VCaP (cell line): ENCODE results near the gene DDX31.

Experiments
- H3K27ac ChIP-seq: fragments of 450-650 bp; 2 replicates; pipeline ENCODE4 v1.5.1; 2017
- TF ChIP-seq, protein P1 (sequence below): fragments of 450-650 bp; conservative IDR thresholded peaks from 2 replicates; pipeline ENCODE4 v1.5.1; 2017; ENCODE audit warnings: mild to moderate bottlenecking, moderate library complexity

DDX31 gene

DNA sequence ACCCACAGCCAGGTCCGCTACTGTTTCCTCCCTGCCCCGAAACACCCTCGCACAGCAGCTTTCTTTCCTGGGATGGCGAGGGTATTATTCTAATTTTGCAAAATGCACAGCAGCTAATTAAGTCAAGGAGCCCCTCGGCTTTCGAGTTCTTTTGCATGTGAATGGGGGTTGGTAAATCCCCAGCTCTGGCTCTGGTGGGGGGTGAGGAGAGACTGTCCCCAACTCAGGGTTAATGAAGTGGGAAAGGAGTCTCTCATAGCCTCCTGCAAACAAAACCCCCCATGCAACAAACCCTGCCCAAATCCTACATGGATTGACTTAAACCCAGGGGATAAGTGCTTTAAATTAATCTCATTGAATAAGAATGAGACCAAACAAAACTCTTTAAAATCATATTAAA is 78.5 kb downstream of the DDX31 start:
- H3K27ac ChIP-seq, result no peak overlapping the region
- TF ChIP-seq, protein P1, sequence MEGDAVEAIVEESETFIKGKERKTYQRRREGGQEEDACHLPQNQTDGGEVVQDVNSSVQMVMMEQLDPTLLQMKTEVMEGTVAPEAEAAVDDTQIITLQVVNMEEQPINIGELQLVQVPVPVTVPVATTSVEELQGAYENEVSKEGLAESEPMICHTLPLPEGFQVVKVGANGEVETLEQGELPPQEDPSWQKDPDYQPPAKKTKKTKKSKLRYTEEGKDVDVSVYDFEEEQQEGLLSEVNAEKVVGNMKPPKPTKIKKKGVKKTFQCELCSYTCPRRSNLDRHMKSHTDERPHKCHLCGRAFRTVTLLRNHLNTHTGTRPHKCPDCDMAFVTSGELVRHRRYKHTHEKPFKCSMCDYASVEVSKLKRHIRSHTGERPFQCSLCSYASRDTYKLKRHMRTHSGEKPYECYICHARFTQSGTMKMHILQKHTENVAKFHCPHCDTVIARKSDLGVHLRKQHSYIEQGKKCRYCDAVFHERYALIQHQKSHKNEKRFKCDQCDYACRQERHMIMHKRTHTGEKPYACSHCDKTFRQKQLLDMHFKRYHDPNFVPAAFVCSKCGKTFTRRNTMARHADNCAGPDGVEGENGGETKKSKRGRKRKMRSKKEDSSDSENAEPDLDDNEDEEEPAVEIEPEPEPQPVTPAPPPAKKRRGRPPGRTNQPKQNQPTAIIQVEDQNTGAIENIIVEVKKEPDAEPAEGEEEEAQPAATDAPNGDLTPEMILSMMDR, result no peak

DNA sequence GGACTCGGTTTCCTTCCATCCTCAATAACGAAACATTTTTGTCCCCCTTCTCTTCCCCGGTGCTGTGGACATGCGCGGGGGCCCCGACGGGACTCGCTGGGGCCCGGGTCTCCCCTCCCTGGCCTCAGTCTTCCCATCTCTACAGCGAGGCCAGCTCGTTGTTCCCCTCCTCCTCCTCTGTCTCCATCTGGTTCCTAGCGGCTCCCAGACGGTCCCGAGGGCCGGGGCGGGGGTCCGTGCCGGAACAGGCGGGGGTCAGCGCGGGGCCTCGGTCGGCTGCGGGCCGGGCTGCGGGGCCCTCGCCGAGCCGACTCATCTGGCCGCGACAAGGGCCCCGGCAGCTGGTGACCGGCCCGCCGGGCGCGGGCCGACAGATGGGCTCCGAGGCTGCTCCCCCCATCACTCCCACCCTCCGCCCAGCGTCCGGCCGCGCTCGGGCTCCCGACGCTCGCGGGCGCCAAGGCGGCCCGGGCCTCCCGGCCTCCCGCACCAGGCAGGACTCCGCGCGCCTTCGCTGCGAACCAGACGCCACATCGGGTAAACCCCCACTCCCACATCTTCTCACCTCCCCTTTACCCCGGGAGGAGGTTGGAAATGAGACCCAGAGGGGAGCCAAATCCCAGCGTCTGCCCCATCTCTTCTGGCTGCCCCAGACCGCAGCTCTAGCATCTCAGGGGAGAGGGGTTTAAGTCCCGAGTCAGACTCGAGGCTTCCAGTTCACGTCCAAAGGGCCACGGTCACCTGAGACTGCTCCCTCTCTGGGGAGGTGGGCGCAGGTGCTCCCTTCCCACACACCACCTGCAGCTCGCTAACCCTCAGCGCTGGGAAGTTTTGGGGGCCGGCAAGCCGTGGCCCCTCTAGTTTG is 79.2 kb downstream of the DDX31 start:
- TF ChIP-seq, protein P1, result no peak
- H3K27ac ChIP-seq, result no peak overlapping the region

DNA sequence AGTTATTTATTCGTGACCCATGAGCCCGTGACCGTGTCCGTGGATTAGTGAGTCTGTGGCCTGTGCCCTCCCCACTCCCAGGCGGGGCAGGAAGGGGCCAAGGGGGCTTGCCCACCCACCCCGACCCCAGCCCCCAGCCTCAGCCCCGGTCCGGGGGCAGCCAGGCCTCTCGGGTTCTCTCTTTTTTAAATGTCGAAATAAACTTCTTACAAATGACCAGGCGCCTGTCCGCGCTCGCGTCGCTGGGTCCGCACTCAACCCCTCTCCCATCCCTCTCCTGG is 79.8 kb downstream of the DDX31 start:
- no peak overlapping the region for H3K27ac ChIP-seq
- TF ChIP-seq, protein P1, result no peak

DNA sequence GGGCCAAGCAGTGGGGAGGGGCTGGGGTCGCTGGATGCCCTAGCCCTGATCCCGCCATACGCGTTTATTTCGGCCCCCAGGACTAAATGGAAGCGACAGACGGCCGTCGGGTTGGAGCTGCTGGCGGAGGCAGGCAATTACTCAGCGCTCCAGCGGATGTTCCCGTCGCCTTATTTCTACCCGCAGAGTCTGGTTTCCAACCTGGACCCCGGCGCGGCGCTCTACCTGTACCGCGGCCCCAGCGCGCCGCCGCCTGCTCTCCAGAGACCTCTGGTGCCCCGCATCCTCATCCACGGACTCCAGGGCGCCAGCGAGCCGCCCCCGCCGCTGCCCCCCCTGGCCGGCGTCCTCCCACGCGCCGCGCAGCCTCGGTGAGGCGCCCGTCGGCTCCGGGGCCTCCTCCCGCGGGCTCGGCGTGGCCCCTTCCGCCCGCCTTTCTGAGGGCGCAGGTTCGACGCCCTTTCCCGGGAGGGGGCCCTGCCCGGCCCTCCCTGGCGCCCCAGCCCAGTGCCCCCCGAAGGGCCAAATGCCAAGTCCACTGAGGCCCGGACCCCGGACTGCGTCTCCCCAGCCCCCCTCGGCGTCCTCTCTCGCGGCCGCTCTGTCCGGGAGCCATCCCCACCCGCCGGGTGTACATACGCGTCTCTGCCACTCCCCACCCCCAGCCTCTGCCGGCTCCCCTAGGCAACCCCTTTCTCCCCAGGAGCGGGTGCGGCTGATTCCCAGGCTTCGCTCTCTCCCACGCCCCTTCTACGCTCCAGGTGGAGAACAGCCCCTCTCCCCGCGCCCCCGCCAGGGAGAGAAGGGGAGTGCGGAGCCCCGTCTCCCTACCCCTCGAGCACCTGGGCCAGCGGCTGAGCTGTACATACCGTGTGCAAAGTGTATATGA is 80.4 kb downstream of the DDX31 start:
- no peak overlapping the region for H3K27ac ChIP-seq
- TF ChIP-seq, protein P1, result no peak

DNA sequence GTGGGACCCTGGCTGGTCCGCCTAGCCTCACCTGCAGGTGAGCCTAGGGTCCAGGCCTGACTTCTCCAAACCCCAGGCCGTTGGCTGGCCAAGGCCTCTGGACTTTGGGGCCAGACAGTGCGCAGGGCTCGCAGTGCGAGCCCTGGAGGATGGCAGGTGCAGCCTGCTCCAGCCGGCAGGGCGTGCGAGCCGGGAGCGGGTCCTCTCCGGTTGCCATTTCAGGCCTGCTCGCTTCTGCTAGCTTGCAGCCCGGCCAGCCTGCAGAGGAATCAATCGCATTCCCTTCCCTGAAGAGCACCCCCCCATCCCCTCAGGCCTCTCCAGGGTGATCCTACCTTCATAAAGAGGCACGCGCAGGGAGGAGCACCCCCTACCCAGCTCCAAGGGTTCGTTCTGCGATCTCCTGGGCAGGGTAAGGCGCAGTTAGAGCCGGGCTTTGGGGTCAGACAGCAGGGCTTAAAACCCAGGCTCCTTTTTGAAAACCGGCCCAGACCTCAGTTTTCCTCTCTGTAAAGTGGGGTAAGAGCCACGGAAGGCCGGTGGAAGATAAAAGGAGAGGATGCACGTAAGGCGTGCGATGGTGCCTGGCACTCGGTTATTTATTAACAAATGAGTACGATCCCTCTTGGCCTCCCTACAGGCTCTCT is 81.2 kb downstream of the DDX31 start:
- TF ChIP-seq, protein P1, result no peak
- H3K27ac ChIP-seq, result no peak overlapping the region

DNA sequence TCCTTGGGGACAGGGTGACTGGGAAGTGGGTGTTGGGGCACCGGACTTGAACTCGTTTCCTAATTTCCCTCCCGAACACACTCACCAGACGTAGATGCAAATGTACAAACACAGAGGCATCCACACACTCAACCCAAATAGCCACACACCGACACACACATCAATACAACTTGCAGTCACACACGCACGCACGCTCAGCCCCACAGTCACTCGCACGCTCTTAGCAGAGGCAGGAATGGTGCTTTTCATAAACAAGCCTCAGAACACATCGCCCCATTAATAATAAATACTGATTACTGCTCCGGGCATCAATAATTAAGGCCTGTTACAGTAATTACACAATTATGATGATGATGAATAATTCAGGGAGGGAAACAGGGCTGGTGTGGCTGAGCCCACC is 81.7 kb downstream of the DDX31 start:
- no peak overlapping the region for H3K27ac ChIP-seq
- TF ChIP-seq, protein P1, result no peak

DNA sequence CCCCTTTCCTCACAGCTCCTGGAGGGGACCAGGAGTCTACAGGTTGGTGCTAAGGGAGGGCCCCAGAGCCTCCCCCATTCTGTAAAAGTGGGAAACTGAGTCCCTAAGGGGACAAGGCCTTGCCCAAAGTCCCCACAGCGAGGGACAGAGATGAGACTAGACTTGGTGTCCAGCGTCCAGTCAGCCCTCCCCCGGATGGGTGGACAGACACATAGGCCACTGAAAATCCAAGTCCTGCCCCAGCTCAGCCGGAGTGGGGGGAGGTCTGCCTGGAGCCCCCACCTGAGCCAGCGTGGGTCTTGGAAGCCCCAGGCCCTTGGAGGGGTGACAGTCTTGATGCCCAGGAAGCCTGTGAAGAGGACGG is 82.2 kb downstream of the DDX31 start:
- no peak overlapping the region for H3K27ac ChIP-seq
- TF ChIP-seq, protein P1, result no peak
